Cortex of kidney (tissue), 1 donor: ENCODE measurements around the gene RAD51B.

Experiments used
- DNase-seq: peaks from one replicate; lab custom pipeline; 2025; lab: John Stamatoyannopoulos, UW

Gene RAD51B

GRCh38 chr14:68772761-68773381 is 953.3 kb downstream of the RAD51B start:
- DNase-seq: no peak

GRCh38 chr14:68774771-68775613 is 955.4 kb downstream of the RAD51B start:
- no peak for DNase-seq

- no peak for DNase-seq
These were observed 956.1 kb downstream of the RAD51B start for GRCh38 chr14:68775614-68776126.

GRCh38 chr14:68777644-68778043 is 958.1 kb downstream of the RAD51B start:
- no peak for DNase-seq
